ENCODE data around the gene KLHDC7B. TPM values are rescaled to one million over a fixed set of nuclear protein-coding genes. Genes with fewer than 3 reads are reported as not detected.
"Not testable (repeated sequence)": the region's sequence is repeated elsewhere in the genome, so short reads cannot be mapped to it uniquely, and the experiment has no call there.

KLHDC7B gene
- polyA plus RNA-seq, 3 donors, result 0.10 to 0.50 (median 0.15) TPM

- no peak for DNase-seq (ENCODE audit: extremely low read depth in 1 of 11, low read depth in 9 of 11, low spot score in 4 of 11)
Measured at GRCh38 chr22:50526834-50527801, 18.6 kb upstream of the KLHDC7B start.

- DNase-seq (ENCODE audit: extremely low read depth in 1 of 11, low read depth in 9 of 11, low spot score in 4 of 11), result no peak
Measured at GRCh38 chr22:50527921-50528681, 17.6 kb upstream of the KLHDC7B start.

GRCh38 chr22:50528682-50529415 is 16.9 kb upstream of the KLHDC7B start:
- no peak for DNase-seq (ENCODE audit: extremely low read depth in 1 of 11, low read depth in 9 of 11, low spot score in 4 of 11)

GRCh38 chr22:50529416-50529896 is 16.2 kb upstream of the KLHDC7B start:
- no peak for DNase-seq (ENCODE audit: extremely low read depth in 1 of 11, low read depth in 9 of 11, low spot score in 4 of 11)

- no peak for DNase-seq (ENCODE audit: extremely low read depth in 1 of 11, low read depth in 9 of 11, low spot score in 4 of 11)
Measured at GRCh38 chr22:50529897-50530579, 15.7 kb upstream of the KLHDC7B start, which contains the start of gene TYMP. TYMP (minus strand) TSS chr22:50530012; CDS start chr22:50529709, 303 bp downstream.

- DNase-seq (ENCODE audit: extremely low read depth in 1 of 11, low read depth in 9 of 11, low spot score in 4 of 11), result no peak
Measured at GRCh38 chr22:50530580-50530876, 15.2 kb upstream of the KLHDC7B start.

GRCh38 chr22:50530877-50531545 is 14.7 kb upstream of the KLHDC7B start:
- DNase-seq (ENCODE audit: extremely low read depth in 1 of 11, low read depth in 9 of 11, low spot score in 4 of 11), result no peak

DNA sequence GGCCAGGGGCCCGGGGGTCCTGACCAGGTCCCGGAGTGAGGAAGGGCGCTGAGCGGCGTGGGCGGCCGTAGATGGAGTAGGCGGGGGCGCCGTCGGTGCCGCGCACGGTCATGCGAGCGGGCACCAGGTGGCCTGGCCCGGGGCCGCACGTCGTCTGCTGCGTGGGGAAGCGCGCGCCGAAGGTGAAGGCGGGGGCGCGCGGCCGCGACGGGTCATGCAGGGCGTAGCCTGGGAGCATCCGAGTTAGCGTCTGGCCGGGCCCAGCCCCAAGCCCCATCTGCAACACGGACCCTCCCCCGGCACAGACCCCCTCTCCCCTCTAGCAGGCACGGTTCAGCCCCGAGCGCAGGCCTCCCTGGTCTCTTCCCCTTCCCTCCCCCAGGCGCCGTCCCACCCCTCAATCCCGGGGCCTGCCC is 14.1 kb upstream of the KLHDC7B start:
- DNase-seq (ENCODE audit: extremely low read depth in 1 of 11, low read depth in 9 of 11, low spot score in 4 of 11), result no peak

GRCh38 chr22:50531962-50532674 is 13.6 kb upstream of the KLHDC7B start:
- DNase-seq (ENCODE audit: extremely low read depth in 1 of 11, low read depth in 9 of 11, low spot score in 4 of 11), result no peak

DNA sequence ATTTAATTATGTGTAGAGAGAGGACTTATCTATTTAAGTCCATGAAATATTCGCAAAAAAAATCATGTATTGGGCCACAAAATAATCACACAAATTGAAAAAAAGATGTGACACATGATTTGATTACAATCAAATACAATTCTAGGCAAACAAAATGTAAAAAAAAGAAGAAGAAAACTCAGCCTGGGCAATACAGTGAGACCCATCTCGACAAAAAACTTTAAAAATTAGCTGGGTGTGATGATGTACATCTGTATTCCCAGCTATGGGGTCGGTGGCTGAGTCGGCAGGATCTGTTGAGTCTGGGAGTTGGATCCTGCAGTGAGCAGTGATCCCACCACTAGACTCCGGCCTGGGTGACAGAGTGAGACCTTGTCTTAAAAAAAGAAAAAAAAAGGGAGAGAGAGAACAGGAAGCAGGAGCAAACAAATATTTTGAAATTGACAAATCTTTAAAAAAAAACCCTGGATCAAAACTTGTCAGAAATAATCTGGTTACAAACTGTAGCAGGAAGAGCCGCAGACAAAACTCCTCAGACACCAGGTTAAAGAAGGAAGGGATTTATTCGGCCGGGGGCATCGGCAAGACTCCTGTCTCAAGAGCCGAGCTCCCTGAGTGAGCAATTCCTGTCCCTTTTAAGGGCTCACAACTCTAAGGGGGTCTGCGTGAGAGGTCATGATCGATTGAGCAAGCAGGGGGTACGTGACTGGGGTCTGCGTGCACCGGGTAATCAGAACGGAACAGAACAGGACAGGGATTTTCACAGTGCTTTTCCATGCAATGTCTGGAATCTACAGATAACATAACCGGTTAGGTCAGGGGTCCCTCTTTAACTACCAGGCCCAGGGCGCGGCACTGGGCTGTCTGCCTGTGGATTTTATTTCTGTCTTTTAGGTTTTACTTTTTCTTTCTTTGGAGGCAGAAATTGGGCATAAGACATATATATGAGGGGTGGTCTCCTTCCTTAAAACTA is 12.6 kb upstream of the KLHDC7B start:
- no peak for DNase-seq (ENCODE audit: extremely low read depth in 1 of 11, low read depth in 9 of 11, low spot score in 4 of 11)

GRCh38 chr22:50533856-50534711 is 11.6 kb upstream of the KLHDC7B start:
- not testable (repeated sequence) for DNase-seq (ENCODE audit: extremely low read depth in 1 of 11, low read depth in 9 of 11, low spot score in 4 of 11)

GRCh38 chr22:50535113-50535512 is 10.6 kb upstream of the KLHDC7B start:
- no peak for DNase-seq (ENCODE audit: extremely low read depth in 1 of 11, low read depth in 9 of 11, low spot score in 4 of 11)

GRCh38 chr22:50536226-50536625 is 9.5 kb upstream of the KLHDC7B start:
- no peak for DNase-seq (ENCODE audit: extremely low read depth in 1 of 11, low read depth in 9 of 11, low spot score in 4 of 11)

- DNase-seq (ENCODE audit: extremely low read depth in 1 of 11, low read depth in 9 of 11, low spot score in 4 of 11), result no peak
Measured at GRCh38 chr22:50537765-50538164, 7.9 kb upstream of the KLHDC7B start.

DNA sequence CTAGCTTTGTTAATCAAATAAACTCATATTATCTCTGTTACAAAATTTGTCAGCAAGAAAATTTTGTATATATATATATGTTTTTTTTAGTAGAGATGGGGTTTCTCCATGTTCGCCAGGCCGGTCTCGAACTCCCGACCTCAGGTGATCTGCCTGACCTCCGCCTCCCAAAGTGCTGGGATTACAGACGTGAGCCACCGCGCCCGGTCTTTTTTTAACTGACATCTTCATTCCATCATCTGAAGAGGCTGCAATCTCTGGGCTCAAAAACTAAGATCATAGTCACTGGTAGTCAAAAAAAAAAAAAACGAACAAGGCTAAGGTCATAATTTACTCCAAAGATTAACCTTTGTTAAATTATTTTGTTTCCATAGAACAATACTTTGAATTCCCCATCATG is 5.3 kb upstream of the KLHDC7B start:
- DNase-seq (ENCODE audit: extremely low read depth in 1 of 11, low read depth in 9 of 11, low spot score in 4 of 11), result no peak

GRCh38 chr22:50541667-50542026 is 4.1 kb upstream of the KLHDC7B start:
- DNase-seq (ENCODE audit: extremely low read depth in 1 of 11, low read depth in 9 of 11, low spot score in 4 of 11), result not testable (repeated sequence)
